Astrocyte of the spinal cord (primary cell): ENCODE measurements around the gene ZGPAT.
"Not testable (repeated sequence)": the region's sequence is repeated elsewhere in the genome, so short reads cannot be mapped to it uniquely, and the experiment has no call there.

ENCODE experiments used
- DNase-seq: peaks from one replicate; pipeline ENCODE4 v3.0.0; 2011; ENCODE audit warnings: low read depth, low spot score
- H3K4me3 ChIP-seq: 2 replicates; pipeline ENCODE4 v1.5.1; 2011; ENCODE audit warnings: low read depth, mild to moderate bottlenecking, low read length, moderate library complexity
- in situ Hi-C: cut with HindIII; loops from 2 replicates; pipeline ENCODE4 v1.10.0; 2017; ENCODE audit warnings: low sequenced_read_pairs
- TF ChIP-seq, protein P1 (sequence below): IDR thresholded peaks from 2 replicates; pipeline ENCODE4 v1.5.1; 2012; ENCODE audit warnings: low read depth, mild to moderate bottlenecking, low read length, inconsistent platforms

ZGPAT gene

DNA sequence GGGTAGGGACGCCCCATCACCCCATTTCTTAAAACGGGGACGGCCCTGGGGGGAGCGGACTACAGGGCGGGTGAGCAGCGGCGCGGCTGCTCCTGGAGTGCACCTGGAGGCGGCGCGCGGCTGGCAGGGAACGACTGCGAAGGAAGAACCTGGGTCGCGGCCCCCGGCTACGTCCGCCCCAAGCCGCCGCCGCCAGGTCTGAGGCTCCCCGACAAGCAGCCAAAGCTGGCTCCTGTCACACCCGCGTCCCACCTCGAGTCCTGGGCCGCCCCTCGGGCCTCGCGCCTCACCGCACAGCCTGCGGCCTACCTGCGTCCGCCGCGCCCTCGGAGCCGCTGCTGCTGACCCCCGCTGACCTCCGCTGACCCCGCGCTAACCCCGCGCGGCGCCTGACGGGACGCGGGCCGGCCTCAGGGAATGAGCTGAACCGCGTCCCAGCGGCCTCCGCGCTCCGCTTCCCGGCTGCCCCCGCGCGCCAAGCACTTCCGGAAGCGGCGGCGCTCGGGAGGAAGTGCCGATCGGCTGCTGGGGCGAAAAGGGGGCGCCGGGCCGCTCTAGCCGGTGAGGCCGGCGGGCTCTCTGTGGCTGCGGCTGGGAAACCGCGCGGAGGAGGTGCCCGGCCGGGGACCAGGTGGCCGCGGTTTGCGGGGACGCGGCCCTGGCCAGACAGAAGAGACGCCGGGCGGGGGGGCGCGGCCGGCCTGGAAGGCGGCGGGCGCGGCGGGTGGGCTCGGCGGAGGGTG, at the start of gene ZGPAT, which contains the start of gene ARFRP1:
Gene ZGPAT, plus strand, starts transcription at position 482 of the 743 bp plus-strand sequence. CDS start 542 bp downstream, outside the sequence.
Gene ARFRP1, minus strand, starts transcription at position 419 of the 743 bp plus-strand sequence. CDS start 885 bp downstream, outside the sequence.
- in situ Hi-C loops = no loop called here
- DNase-seq = peak; percentile 79
- TF ChIP-seq, protein P1, sequence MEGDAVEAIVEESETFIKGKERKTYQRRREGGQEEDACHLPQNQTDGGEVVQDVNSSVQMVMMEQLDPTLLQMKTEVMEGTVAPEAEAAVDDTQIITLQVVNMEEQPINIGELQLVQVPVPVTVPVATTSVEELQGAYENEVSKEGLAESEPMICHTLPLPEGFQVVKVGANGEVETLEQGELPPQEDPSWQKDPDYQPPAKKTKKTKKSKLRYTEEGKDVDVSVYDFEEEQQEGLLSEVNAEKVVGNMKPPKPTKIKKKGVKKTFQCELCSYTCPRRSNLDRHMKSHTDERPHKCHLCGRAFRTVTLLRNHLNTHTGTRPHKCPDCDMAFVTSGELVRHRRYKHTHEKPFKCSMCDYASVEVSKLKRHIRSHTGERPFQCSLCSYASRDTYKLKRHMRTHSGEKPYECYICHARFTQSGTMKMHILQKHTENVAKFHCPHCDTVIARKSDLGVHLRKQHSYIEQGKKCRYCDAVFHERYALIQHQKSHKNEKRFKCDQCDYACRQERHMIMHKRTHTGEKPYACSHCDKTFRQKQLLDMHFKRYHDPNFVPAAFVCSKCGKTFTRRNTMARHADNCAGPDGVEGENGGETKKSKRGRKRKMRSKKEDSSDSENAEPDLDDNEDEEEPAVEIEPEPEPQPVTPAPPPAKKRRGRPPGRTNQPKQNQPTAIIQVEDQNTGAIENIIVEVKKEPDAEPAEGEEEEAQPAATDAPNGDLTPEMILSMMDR = no peak
- peak within 1 kb of the TSS; percentile 74 for H3K4me3 ChIP-seq

DNA sequence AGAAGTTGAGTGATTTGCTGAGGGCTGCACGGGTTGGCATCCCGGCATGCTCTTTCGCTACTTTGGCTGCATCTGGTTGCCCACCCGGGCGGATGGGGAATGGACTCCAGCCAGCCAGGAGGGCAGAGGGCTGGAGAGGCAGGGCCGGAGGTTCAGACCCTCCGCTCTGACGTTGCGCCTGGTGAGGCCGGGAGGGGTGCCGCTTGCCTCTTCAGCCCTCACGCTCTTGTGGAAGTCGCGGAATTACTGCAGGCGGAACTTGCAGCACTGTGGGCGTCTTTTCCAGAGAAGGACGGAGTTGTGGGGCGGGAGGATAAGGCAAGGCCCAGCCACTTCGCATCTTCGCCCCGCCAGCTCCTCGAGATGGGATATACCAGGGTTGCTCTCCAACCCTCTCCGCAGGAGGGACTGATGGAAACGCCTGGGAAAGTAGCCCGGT, 49.1 kb upstream of the ZGPAT start:
- in situ Hi-C loops = no loop called here
- no peak for DNase-seq
- TF ChIP-seq, protein P1 = no peak
- peak overlapping the region; percentile 76 for H3K4me3 ChIP-seq

DNA sequence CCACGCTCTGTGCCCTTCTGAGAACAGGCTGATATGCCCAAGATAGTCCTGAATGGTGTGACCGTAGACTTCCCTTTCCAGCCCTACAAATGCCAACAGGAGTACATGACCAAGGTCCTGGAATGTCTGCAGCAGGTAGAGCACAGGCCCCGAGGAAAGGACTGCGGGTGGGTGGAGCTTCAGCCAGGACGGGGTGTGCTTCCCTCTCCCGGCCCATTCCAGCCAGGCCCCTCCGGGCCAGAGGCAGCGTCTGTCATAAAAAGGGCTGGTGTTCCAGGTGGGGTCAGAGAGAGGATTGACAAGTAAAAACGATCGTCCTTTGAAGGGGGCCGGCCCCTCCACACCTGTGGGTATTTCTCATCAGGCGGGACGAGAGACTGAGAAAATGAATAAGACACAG, 48.5 kb upstream of the ZGPAT start:
- in situ Hi-C loops = no loop called here
- TF ChIP-seq, protein P1 = no peak
- H3K4me3 ChIP-seq = peak overlapping the region; percentile 76
- no peak for DNase-seq

DNA sequence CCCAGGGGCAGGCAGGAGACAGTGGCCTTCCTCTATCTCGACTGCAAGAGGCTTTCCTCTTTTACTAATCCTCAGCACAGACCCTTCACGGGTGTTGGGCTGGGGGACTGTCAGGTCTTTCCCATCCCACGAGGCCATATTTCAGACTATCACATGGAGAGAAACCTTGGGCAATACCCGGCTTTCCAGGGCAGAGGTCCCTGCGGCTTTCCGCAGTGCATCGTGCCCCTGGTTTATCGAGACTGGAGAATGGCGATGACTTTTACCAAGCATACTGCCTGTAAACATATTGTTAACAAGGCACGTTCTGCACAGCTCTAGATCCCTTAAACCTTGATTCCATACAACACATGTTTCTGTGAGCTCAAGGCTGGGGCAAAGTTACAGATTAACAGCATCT, 47.7 kb upstream of the ZGPAT start:
- H3K4me3 ChIP-seq, in situ Hi-C loops, DNase-seq: not testable (repeated sequence)

DNA sequence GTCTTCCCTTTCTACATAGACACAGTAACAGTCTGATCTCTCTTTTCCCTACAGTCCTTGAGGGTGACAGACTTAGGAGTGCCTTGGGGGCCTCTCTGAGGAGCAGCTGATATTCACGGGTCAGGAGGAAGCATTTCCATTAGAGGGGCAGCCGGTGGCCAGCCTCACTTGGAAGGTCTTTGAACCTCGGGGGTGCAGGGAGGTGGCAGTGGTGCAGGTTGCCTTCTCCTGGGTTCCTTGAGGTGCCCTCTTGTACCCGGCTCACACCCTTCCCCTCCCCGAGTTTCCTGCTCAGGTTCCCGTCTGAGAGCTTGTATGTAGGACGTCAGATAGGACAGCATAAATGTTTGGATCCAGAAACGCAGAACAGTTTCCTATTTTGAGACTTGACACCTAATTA, 47.2 kb upstream of the ZGPAT start:
- no peak overlapping the region for H3K4me3 ChIP-seq
- DNase-seq = no peak
- in situ Hi-C loops = no loop called here
- TF ChIP-seq, protein P1 = no peak

- in situ Hi-C loops = no loop called here
- DNase-seq = no peak
- TF ChIP-seq, protein P1 = no peak
- no peak overlapping the region for H3K4me3 ChIP-seq
Measured at GRCh38 chr20:63661108-63661507, 46.7 kb upstream of the ZGPAT start.
